K562 (cell line): ENCODE results near the gene CENPP. TPM values are rescaled to one million over a fixed set of nuclear protein-coding genes. Genes with fewer than 3 reads are reported as not detected.
A peak's percentile ranks its signal among the peaks of the same experiment; 100 is the strongest.

Experiments
- ATAC-seq: fragments of 200-7000 bp; cut with Tn5 transposase; 3 replicates; pipeline ENCODE4 v1.9.1; 2020; ENCODE audit warnings: moderate library complexity
- BruUV-seq: library from RNA; stranded (reverse); fragments of 400-500 nt; replicated peaks from 2 replicates; lab custom pipeline; 2021; lab: Mats Ljungman, UMichigan
- CTCF ChIA-PET: fragments of 300-600 bp; formaldehyde crosslinking; extraction: SDS; loops from one replicate; lab custom pipeline; 2021; ENCODE audit warnings: low intra/inter-chr PET ratio; lab: Yijun Ruan, JAX
- POLR2A ChIA-PET: fragments of 300-600, 350-650 bp; sonication (Branson Sonifier 250); formaldehyde crosslinking; extraction: SDS; loops from one replicate; lab custom pipeline; 2021; ENCODE audit warnings: antibody characterized with exemption, inconsistent platforms; lab: Yijun Ruan, JAX
- DNase-seq, 4 experiments: peaks; one replicate each; pipeline versions ENCODE4 v3.0.0 to v3.0.0-alpha.2; 2011 to 2018; ENCODE audit warnings: low spot score in 3 of 4, mixed read lengths in 3 of 4; ENCODE audit errors: extremely low read depth in 1 of 4
- FAIRE-seq: peaks from 2 replicates; lab custom pipeline; 2011; peaks lifted over from hg19 to GRCh38; lab: Jason Lieb, UNC
- H2AFZ ChIP-seq: 2 replicates; pipeline ENCODE4 v1.6.0; 2011; ENCODE audit warnings: low read depth, low read length, control low read depth, inconsistent platforms
- H3K27ac ChIP-seq: fragments of 200-600 bp; 3 replicates; pipeline ENCODE4 v1.8.0; 2011; ENCODE audit warnings: low read depth, mild to moderate bottlenecking, control low read depth, inconsistent platforms, low read length, moderate library complexity, mixed read lengths; ENCODE audit errors: extremely low read depth
- H3K27me3 ChIP-seq, 2 experiments: fragments of 300-600 bp in 1 of 2; 2 replicates in 1 of 2; 3 replicates in 1 of 2; pipeline versions ENCODE4 v1.6.0 to v1.8.0; 2011; ENCODE audit warnings: inconsistent platforms in 2 of 2, low read length in 2 of 2, mild to moderate bottlenecking in 1 of 2, mixed read lengths in 1 of 2, moderate library complexity in 1 of 2; ENCODE audit not compliant: control insufficient read depth in 2 of 2, insufficient read depth in 2 of 2
- H3K36me3 ChIP-seq: fragments of 300-600 bp; 3 replicates; pipeline ENCODE4 v1.8.0; 2011; ENCODE audit warnings: mild to moderate bottlenecking, low read length, inconsistent platforms; ENCODE audit not compliant: control insufficient read depth, insufficient read depth
- H3K4me1 ChIP-seq, 2 experiments: fragments of 200-600 bp in 1 of 2; replicated peaks in 1 of 2; 2 replicates in 1 of 2; 3 replicates in 1 of 2; pipeline versions ENCODE4 v1.5.1 to v1.8.0; 2011; ENCODE audit warnings: inconsistent platforms in 2 of 2, low read length in 2 of 2, mild to moderate bottlenecking in 1 of 2, mixed read lengths in 1 of 2, moderate library complexity in 1 of 2; ENCODE audit not compliant: control insufficient read depth in 2 of 2, insufficient read depth in 2 of 2
- H3K4me2 ChIP-seq: 2 replicates; pipeline ENCODE4 v1.6.1; 2011; ENCODE audit warnings: low read length, control low read depth, inconsistent platforms, mixed read lengths; ENCODE audit not compliant: insufficient read depth
- H3K4me3 ChIP-seq: fragments of 200-600 bp; sonication (generic), shearing (Covaris generic); 2 replicates; pipeline ENCODE4 v1.5.1; 2016; ENCODE audit warnings: control low read depth, inconsistent platforms
- H3K79me2 ChIP-seq: fragments of 200-600 bp; 3 replicates; pipeline ENCODE4 v1.8.0; 2011; ENCODE audit warnings: low read length, inconsistent platforms; ENCODE audit not compliant: control insufficient read depth, insufficient read depth
- H3K9ac ChIP-seq, 2 experiments: 2 replicates each; pipeline versions ENCODE4 v1.6.0 to v1.6.1; 2011; ENCODE audit warnings: low read depth in 2 of 2, low read length in 2 of 2, control low read depth in 1 of 2, inconsistent platforms in 1 of 2, mild to moderate bottlenecking in 1 of 2, mixed read lengths in 1 of 2; ENCODE audit not compliant: insufficient read depth in 1 of 2
- H3K9me1 ChIP-seq: one replicate; pipeline ENCODE4 v1.6.0; 2011; ENCODE audit warnings: inconsistent platforms, mild to moderate bottlenecking, low read length, moderate library complexity; ENCODE audit not compliant: control insufficient read depth, insufficient read depth
- H3K9me3 ChIP-seq: replicated peaks from 2 replicates; pipeline ENCODE4 v1.5.1; 2011; ENCODE audit warnings: low read depth, low read length, inconsistent platforms; ENCODE audit not compliant: control insufficient read depth, insufficient read depth
- H4K20me1 ChIP-seq: replicated peaks from 2 replicates; pipeline ENCODE4 v1.6.1; 2011; ENCODE audit warnings: low read length, inconsistent platforms, mixed read lengths; ENCODE audit not compliant: control insufficient read depth, insufficient read depth
- ARHGAP35 ChIP-seq: fragments of 450-650 bp; IDR thresholded peaks from 2 replicates; pipeline ENCODE4 v1.6.1; 2018; ENCODE audit not compliant: partially characterized antibody
- DPF2 ChIP-seq: fragments of 450-650 bp; IDR thresholded peaks from 2 replicates; pipeline ENCODE4 v1.6.1; 2016
- ESRRA ChIP-seq: fragments of 450-650 bp; IDR thresholded peaks from 2 replicates; pipeline ENCODE4 v1.6.1; 2014; ENCODE audit warnings: low read depth, mild to moderate bottlenecking, moderate library complexity, borderline replicate concordance
- FOSL1 ChIP-seq: fragments of 200-800 bp; sonication (Bioruptor generic); conservative IDR thresholded peaks from 2 replicates; pipeline ENCODE4 v1.6.1; 2016; ENCODE audit warnings: missing genetic modification characterization, missing compliant biosample characterization
- JUND ChIP-seq, 2 experiments: IDR thresholded peaks; 2 replicates in 1 of 2; 3 replicates in 1 of 2; pipeline ENCODE4 v1.6.1; 2011; ENCODE audit warnings: borderline replicate concordance in 2 of 2, low read depth in 2 of 2, low read length in 2 of 2, improper control_type of control experiment in 1 of 2, missing biosample characterization in 1 of 2, missing genetic modification characterization in 1 of 2, missing genetic modification reagents in 1 of 2
- RBM25 ChIP-seq: fragments of 200-400 bp; formaldehyde crosslinking; IDR thresholded peaks from 2 replicates; pipeline ENCODE4 v1.6.1; 2018; ENCODE audit warnings: low read length, low read depth, moderate library complexity; ENCODE audit not compliant: severe bottlenecking
- SRF ChIP-seq, 2 experiments: fragments of 250-450, 450-650 bp in 1 of 2; sonication (Bioruptor Pico) in 1 of 2; sonication (generic) in 1 of 2; formaldehyde crosslinking; IDR thresholded peaks; 2 replicates each; pipeline versions ENCODE4 v1.5.0 to v1.5.1; 2020 to 2022; ENCODE audit warnings: mild to moderate bottlenecking in 1 of 2, missing genetic modification reagents in 1 of 2
- ZNF124 ChIP-seq: sonication (generic); formaldehyde crosslinking; IDR thresholded peaks from 2 replicates; pipeline ENCODE4 v1.8.1; 2022; ENCODE audit warnings: missing genetic modification reagents
- ZNF140 ChIP-seq: fragments of 250-450 bp; sonication (Bioruptor Pico); IDR thresholded peaks from 2 replicates; pipeline ENCODE4 v1.8.0; 2021; ENCODE audit warnings: moderate library complexity, mild to moderate bottlenecking, inconsistent platforms
- ZNF561 ChIP-seq: fragments of 450-650 bp; formaldehyde crosslinking; conservative IDR thresholded peaks from 2 replicates; pipeline ENCODE4 v1.4.0; 2020; ENCODE audit warnings: mild to moderate bottlenecking, moderate library complexity
- ZNF785 ChIP-seq: fragments of 250-450 bp; sonication (Bioruptor Pico); IDR thresholded peaks from 2 replicates; pipeline ENCODE4 v1.4.0; 2020; ENCODE audit warnings: mild to moderate bottlenecking
- WGBS: fragments of 100-300 bp; shearing (Covaris generic); methylation state at CpG from one replicate; pipeline ENCODE4 v1.1.6; 2016; ENCODE audit warnings: low coverage, mixed read lengths; ENCODE audit not compliant: insufficient coverage; ENCODE audit errors: missing lambda C conversion rate; 5-methylcytosine and 5-hydroxymethylcytosine counted together
- in situ Hi-C: fragments of 300-500 bp; cut with MboI; formaldehyde crosslinking; loops from 4 replicates; pipeline ENCODE4 v1.15.0; 2018; ENCODE audit warnings: inconsistent platforms, mixed read lengths
- intact Hi-C: fragments of 100-400 bp; cut with micrococcal nuclease; formaldehyde crosslinking; loops from 2 replicates; pipeline ENCODE4 v1.14.2; 2022
- polyA plus RNA-seq, 8 experiments: library from polyadenylated mRNA; depleted of rRNA in 4 of 8; stranded (reverse) in 5 of 8; unstranded in 3 of 8; fragments of >200 nt; fragmentation: Nextera tagmentation in 2 of 8; fragmentation: Illumina TruSeq in 1 of 8; extraction: Ambion mirVana in 2 of 8; extraction: Trizol in 1 of 8; gene quantifications; 2 replicates each; pipeline versions ENCODE4 v1.2.1 to v1.2.3, GENCODE V29; 2011 to 2014; ENCODE audit warnings: inconsistent platforms in 1 of 8, missing spikeins in 1 of 8
- total RNA-seq, 7 experiments: library from RNA; depleted of rRNA in 6 of 7; stranded (reverse); fragments of >200 nt in 6 of 7; fragmentation: Illumina TruSeq in 2 of 7; extraction: Trizol in 2 of 7; gene quantifications; 2 replicates each; pipeline versions ENCODE4 v1.2.1 to v1.2.3, GENCODE V29; 2011 to 2021; ENCODE audit warnings: low replicate concordance in 1 of 7
- TF ChIP-seq, protein P1 (sequence below): IDR thresholded peaks from 2 replicates; pipeline ENCODE4 v1.6.1; 2012; ENCODE audit warnings: low read depth, low read length, improper control_type of control experiment, borderline replicate concordance
- TF ChIP-seq, protein P2 (sequence below): fragments of 250-450 bp; sonication (Bioruptor Pico); IDR thresholded peaks from 2 replicates; pipeline ENCODE4 v1.6.1; 2021; ENCODE audit warnings: mild to moderate bottlenecking

Gene CENPP
- total and polyA plus RNA-seq, 9 of the 15 experiments (the other 6 are each of a cell fraction or from before 2014, with no cell fraction given): 8.0 to 28.5 (median 17.9) TPM

DNA sequence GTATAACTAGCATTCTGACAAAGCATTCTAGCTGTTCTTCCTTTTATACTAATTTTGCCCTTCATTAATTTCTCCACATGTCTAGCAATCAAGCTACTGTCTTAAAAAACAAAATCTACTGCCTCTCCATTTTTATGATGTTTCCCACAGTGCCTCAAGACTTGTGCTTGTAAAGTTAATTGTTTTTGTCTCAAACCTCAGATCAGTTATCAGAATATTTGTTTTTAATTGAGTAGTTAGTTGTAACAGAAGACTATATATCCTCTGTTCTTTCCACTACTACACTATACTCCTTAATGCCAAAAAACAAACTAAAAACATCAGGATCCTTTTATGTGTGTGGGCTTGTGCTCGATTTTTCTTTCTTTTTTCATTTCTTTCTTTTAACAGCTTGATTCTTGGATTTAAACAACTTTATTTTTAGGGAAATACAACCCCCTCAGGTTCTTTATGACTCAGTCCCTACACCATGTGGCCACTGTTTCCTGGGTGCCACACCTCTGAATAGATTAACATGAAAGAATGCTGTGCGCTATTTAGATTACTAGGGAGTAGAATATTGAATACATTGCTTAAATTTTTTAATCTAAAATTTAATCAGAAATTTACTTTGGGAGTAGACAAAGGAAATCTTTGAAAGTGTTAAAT, 155.4 kb downstream of the CENPP start (continued):
- TF ChIP-seq JUND (IDR thresholded peaks at IDR 0.05; ENCODE audit: borderline replicate concordance, low read depth, low read length) (0 out of 2 replicates have a peak, but pooled peaks have one; percentile 44), JUND (tag; IDR thresholded peaks at IDR 0.05; ENCODE audit: borderline replicate concordance, low read depth, low read length) (no peak), FOSL1 (tag) (peak; percentile 55), DPF2 (peak; percentile 58)
- TF ChIP-seq, protein P1, sequence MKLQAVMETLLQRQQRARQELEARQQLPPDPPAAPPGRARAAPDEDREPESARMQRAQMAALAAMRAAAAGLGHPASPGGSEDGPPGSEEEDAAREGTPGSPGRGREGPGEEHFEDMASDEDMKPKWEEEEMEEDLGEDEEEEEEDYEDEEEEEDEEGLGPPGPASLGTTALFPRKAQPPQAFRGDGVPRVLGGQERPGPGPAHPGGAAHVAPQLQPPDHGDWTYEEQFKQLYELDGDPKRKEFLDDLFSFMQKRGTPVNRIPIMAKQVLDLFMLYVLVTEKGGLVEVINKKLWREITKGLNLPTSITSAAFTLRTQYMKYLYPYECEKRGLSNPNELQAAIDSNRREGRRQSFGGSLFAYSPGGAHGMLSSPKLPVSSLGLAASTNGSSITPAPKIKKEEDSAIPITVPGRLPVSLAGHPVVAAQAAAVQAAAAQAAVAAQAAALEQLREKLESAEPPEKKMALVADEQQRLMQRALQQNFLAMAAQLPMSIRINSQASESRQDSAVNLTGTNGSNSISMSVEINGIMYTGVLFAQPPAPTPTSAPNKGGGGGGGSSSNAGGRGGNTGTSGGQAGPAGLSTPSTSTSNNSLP: peak; percentile 39; the same call in 1 of the 2 replicates

DNA sequence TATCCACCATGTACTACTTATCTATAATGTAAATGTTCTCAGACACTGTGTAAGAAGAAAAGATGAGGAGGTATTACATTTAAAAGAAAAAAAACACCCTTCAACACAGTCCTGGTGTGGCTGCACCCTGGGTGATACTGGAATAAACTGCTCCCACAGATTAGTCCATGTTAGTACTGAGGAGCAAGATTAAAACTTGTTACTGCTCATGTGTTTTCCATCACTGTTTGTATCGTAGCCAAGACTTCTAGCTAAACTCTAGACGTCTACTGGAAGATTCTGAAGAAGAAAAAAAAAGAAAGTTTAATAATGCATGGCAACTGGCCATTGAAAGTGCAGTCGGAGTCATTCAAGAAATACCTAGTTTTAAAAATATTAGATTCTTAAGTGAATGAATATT, 156.6 kb downstream of the CENPP start, which contains the start of gene ASPN:
ASPN (minus strand) TSS at position 178 of the 400 bp plus-strand sequence.
- no peaks in the 10 kb centered on the region for H3K27me3 ChIP-seq
- TF ChIP-seq, protein P2, sequence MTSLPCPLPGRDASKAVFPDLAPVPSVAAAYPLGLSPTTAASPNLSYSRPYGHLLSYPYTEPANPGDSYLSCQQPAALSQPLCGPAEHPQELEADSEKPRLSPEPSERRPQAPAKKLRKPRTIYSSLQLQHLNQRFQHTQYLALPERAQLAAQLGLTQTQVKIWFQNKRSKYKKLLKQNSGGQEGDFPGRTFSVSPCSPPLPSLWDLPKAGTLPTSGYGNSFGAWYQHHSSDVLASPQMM (CRISPR knock-in tag): no peak
- TF ChIP-seq ZNF140 (no peak), ZNF785 (CRISPR knock-in tag) (no peak), ZNF561 (CRISPR knock-in tag) (no peak), RBM25 (no peak), SRF (CRISPR knock-in tag; IDR thresholded peaks at IDR 0.05) (no peak), ZNF124 (CRISPR knock-in tag) (no peak), ESRRA (no peak), ARHGAP35 (no peak)
- no peak within 1 kb of the TSS for H3K4me2 ChIP-seq
- H3K36me3 ChIP-seq: no peaks in the 10 kb centered on the region
- DNase-seq: no peak
- intact Hi-C loops (no loop called here), in situ Hi-C loops (no loop called here)
- ChIA-PET CTCF (no interaction called here), POLR2A (interaction anchor here (0.8 to 1.0 kb wide), 2 partner anchors 9 to 53 kb away, joined by 3 read pairs; no protein-coding TSS in a partner anchor)
- BruUV-seq: no TSS peak
- H3K9ac ChIP-seq: no peak within 1 kb of the TSS
- no peak within 1 kb of the TSS; the same call in 2 of the 3 replicates for H3K27ac ChIP-seq
- 68% methylated on average over 3 of the region's 3 CpGs for WGBS
- peak within 1 kb of the TSS; percentile 32 for H2AFZ ChIP-seq
- no peaks in the 10 kb centered on the region for H3K9me1 ChIP-seq
- H3K9me3 ChIP-seq: no peaks in the 10 kb centered on the region
- H3K79me2 ChIP-seq: no peaks in the 10 kb centered on the region
- ATAC-seq: no peak
- H3K4me1 ChIP-seq: peaks cover 0 to 2% of the 10 kb centered on the region in 2 experiments; a peak in 2 of 5 replicates
- H3K4me3 ChIP-seq: no peak within 1 kb of the TSS
- no peak for FAIRE-seq
- H4K20me1 ChIP-seq: no peaks in the 10 kb centered on the region
